Parathyroid adenoma (tissue), 2 donors: ENCODE data around the gene RPL36AL.

Experiments
- H2AFZ ChIP-seq: fragments of 300-600 bp; sonication (generic); one replicate; pipeline ENCODE4 v1.7.0; 2017; ENCODE audit warnings: antibody characterized with exemption, mild to moderate bottlenecking
- H3K27ac ChIP-seq: fragments of 300-600 bp; sonication (generic); one replicate; pipeline ENCODE4 v1.7.0; 2017
- H3K27me3 ChIP-seq: fragments of 300-600 bp; sonication (generic); one replicate; pipeline ENCODE4 v1.7.0; 2017; ENCODE audit warnings: low read length; ENCODE audit not compliant: control insufficient read depth, insufficient read depth
- H3K36me3 ChIP-seq: fragments of 300-600 bp; sonication (generic); one replicate; pipeline ENCODE4 v1.7.0; 2017; ENCODE audit warnings: low read length; ENCODE audit not compliant: control insufficient read depth, insufficient read depth
- H3K4me1 ChIP-seq: fragments of 300-600 bp; sonication (generic); one replicate; pipeline ENCODE4 v1.7.0; 2017; ENCODE audit warnings: control low read depth
- H3K4me2 ChIP-seq: fragments of 300-600 bp; sonication (generic); one replicate; pipeline ENCODE4 v1.7.0; 2017; ENCODE audit warnings: low read length
- H3K4me3 ChIP-seq: fragments of 300-600 bp; sonication (generic); one replicate; pipeline ENCODE4 v1.7.0; 2017; ENCODE audit warnings: low read depth, low read length
- H3K79me2 ChIP-seq: fragments of 300-600 bp; sonication (generic); one replicate; pipeline ENCODE4 v1.7.0; 2017; ENCODE audit warnings: control low read depth
- H3K9ac ChIP-seq: fragments of 300-600 bp; sonication (generic); one replicate; pipeline ENCODE4 v1.7.0; 2017; ENCODE audit warnings: mild to moderate bottlenecking
- H3K9me3 ChIP-seq: fragments of 300-600 bp; sonication (generic); one replicate; pipeline ENCODE4 v1.7.0; 2017; ENCODE audit warnings: low read length; ENCODE audit not compliant: control insufficient read depth
- CTCF ChIP-seq: fragments of 300-600 bp; sonication (generic); IDR thresholded peaks from one replicate; pipeline ENCODE4 v1.7.0; 2017; ENCODE audit warnings: antibody characterized with exemption, mild to moderate bottlenecking
- donor health status: primary hyperparathyroidism.

Gene RPL36AL

GRCh38 chr14:49642163-49642562, 21.7 kb upstream of the RPL36AL start:
- no peak for TF ChIP-seq CTCF
- Histone ChIP-seq H3K9ac (no peak overlapping the region), H3K4me1 (peaks cover 3% of the 10 kb centered on the region), H3K27me3 (no peaks in the 10 kb centered on the region), H3K4me3 (no peak overlapping the region), H3K27ac (no peak overlapping the region), H2AFZ (no peak overlapping the region), H3K36me3 (no peaks in the 10 kb centered on the region), H3K79me2 (peaks cover 14% of the 10 kb centered on the region), H3K9me3 (no peaks in the 10 kb centered on the region), H3K4me2 (no peak overlapping the region)

- Histone ChIP-seq H3K4me3 (no peak overlapping the region), H3K4me1 (peaks cover 3% of the 10 kb centered on the region), H3K36me3 (no peaks in the 10 kb centered on the region), H3K79me2 (peaks cover 14% of the 10 kb centered on the region), H3K9me3 (no peaks in the 10 kb centered on the region), H3K27ac (no peak overlapping the region), H3K27me3 (no peaks in the 10 kb centered on the region), H3K4me2 (no peak overlapping the region), H3K9ac (no peak overlapping the region), H2AFZ (no peak overlapping the region)
- TF ChIP-seq CTCF = no peak
Measured at GRCh38 chr14:49641697-49642129, 21.3 kb upstream of the RPL36AL start.

GRCh38 chr14:49640540-49641417, 20.4 kb upstream of the RPL36AL start:
- H3K4me1 ChIP-seq = peaks cover 3% of the 10 kb centered on the region
- no peaks in the 10 kb centered on the region for H3K27me3 ChIP-seq
- no peaks in the 10 kb centered on the region for H3K36me3 ChIP-seq
- H3K79me2 ChIP-seq = peaks cover 14% of the 10 kb centered on the region
- no peak overlapping the region for H3K4me2 ChIP-seq
- H3K9me3 ChIP-seq = no peaks in the 10 kb centered on the region
- H3K9ac ChIP-seq = no peak overlapping the region
- H3K27ac ChIP-seq = no peak overlapping the region
- no peak overlapping the region for H3K4me3 ChIP-seq
- H2AFZ ChIP-seq = no peak overlapping the region
- TF ChIP-seq CTCF = no peak

DNA sequence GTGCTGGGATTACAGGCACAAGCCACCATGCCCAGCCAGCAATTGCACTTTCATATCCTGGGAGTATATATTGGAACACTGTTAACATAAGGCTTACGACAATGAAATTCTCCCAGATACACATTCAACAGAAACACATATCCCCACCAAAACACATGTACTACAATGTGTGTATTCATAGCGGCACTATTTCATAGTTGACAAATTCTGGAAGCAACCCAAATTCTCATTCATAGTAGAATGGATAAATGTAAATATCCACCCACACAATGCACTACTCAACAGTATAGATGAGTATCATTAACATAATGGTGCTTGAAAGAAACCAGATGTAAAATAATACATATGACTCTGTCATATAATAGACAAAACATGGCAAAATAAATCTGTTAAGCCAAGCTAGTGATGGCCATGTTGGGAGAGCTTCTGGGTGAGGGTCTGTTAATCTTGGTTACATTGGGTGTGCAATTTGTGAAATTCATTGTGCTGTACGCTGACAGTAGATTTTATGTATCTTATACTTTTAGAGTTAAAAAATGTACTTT, 17.2 kb upstream of the RPL36AL start:
- Histone ChIP-seq H3K9ac (no peak overlapping the region), H2AFZ (no peak overlapping the region), H3K79me2 (peaks cover 14% of the 10 kb centered on the region), H3K9me3 (no peaks in the 10 kb centered on the region), H3K4me1 (peaks cover 3% of the 10 kb centered on the region), H3K27me3 (no peaks in the 10 kb centered on the region), H3K27ac (no peak overlapping the region), H3K36me3 (no peaks in the 10 kb centered on the region), H3K4me2 (no peak overlapping the region), H3K4me3 (no peak overlapping the region)
- no peak for TF ChIP-seq CTCF
